HCT116 (cell line): ENCODE results near the gene RAB30. TPM values are rescaled to one million over a fixed set of nuclear protein-coding genes. Genes with fewer than 3 reads are reported as not detected.

Experiments used
- ATAC-seq: fragments of 200-7000 bp; cut with Tn5 transposase; 2 replicates; pipeline ENCODE4 v1.9.1; 2020; ENCODE audit warnings: mild to moderate bottlenecking, moderate library complexity
- BruUV-seq: library from RNA; stranded (reverse); fragments of 400-500 nt; replicated peaks from 2 replicates; lab custom pipeline; 2021; lab: Mats Ljungman, UMichigan
- CTCF ChIA-PET: fragments of 300-600 bp; sonication (Branson Sonifier 250); formaldehyde crosslinking; loops from one replicate; lab custom pipeline; 2021; ENCODE audit warnings: antibody characterized with exemption; lab: Charles Lee
- POLR2A ChIA-PET: fragments of 300-600, 350-600 bp; sonication (Branson Sonifier 250); formaldehyde crosslinking; loops from one replicate; lab custom pipeline; 2021; ENCODE audit warnings: antibody characterized with exemption; lab: Charles Lee
- RAD21 ChIA-PET, 2 experiments: fragments of 300-600 bp; sonication (Branson Sonifier 250); formaldehyde crosslinking; loops; one replicate each; lab custom pipeline; 2023; ENCODE audit warnings: low total read pairs in 2 of 2; ENCODE audit not compliant: uncharacterized antibody in 2 of 2, unreplicated experiment in 2 of 2, low non-redundant PET in 1 of 2; lab: Charles Lee
- DNase-seq: peaks from one replicate; pipeline ENCODE4 v3.0.0-alpha.2; 2010; ENCODE audit warnings: low read depth, low spot score
- H2AFZ ChIP-seq: fragments of 200-600 bp; shearing (Covaris generic), sonication (generic); 2 replicates; pipeline ENCODE4 v1.6.1; 2017; ENCODE audit warnings: low read depth, mixed run types, mixed read lengths, antibody characterized with exemption, low read length; ENCODE audit not compliant: poor library complexity, severe bottlenecking
- H3K27ac ChIP-seq: 2 replicates; pipeline ENCODE4 v1.5.1; 2012; ENCODE audit warnings: low read depth, low read length
- H3K27me3 ChIP-seq: fragments of 200-600 bp; sonication (generic); 2 replicates; pipeline ENCODE4 v1.6.1; 2016; ENCODE audit warnings: mixed run types, low read length, mixed read lengths; ENCODE audit not compliant: insufficient read depth
- H3K36me3 ChIP-seq, 2 experiments: fragments of 200-500 bp in 1 of 2; fragments of 200-600 bp in 1 of 2; sonication (Bioruptor generic) in 1 of 2; sonication (generic) in 1 of 2; 2 replicates each; pipeline versions ENCODE4 v1.5.1 to v1.6.1; 2014 to 2016; ENCODE audit warnings: low read length in 2 of 2, inconsistent platforms in 1 of 2, mixed read lengths in 1 of 2, mixed run types in 1 of 2; ENCODE audit not compliant: insufficient read depth in 2 of 2, control insufficient read depth in 1 of 2
- H3K4me1 ChIP-seq, 2 experiments: fragments of 200-600 bp in 1 of 2; sonication (generic) in 1 of 2; 2 replicates each; pipeline versions ENCODE4 v1.5.1 to v1.6.1; 2012 to 2017; ENCODE audit warnings: low read length in 2 of 2, inconsistent platforms in 1 of 2, mild to moderate bottlenecking in 1 of 2, mixed read lengths in 1 of 2, mixed run types in 1 of 2, moderate library complexity in 1 of 2; ENCODE audit not compliant: insufficient read depth in 2 of 2, control insufficient read depth in 1 of 2
- H3K4me2 ChIP-seq: fragments of 200-600 bp; sonication (generic); 2 replicates; pipeline ENCODE4 v1.6.1; 2017; ENCODE audit warnings: mixed run types, low read length, mixed read lengths
- H3K4me3 ChIP-seq, 2 experiments: fragments of 200-600 bp in 1 of 2; sonication (generic) in 1 of 2; replicated peaks in 1 of 2; 2 replicates each; pipeline ENCODE4 v1.5.1; 2011 to 2016; ENCODE audit warnings: low read length in 2 of 2, control low read depth in 1 of 2, low read depth in 1 of 2, mild to moderate bottlenecking in 1 of 2, mixed read lengths in 1 of 2, mixed run types in 1 of 2
- H3K79me2 ChIP-seq: fragments of 200-600 bp; sonication (generic); 2 replicates; pipeline ENCODE4 v1.6.1; 2017; ENCODE audit warnings: mild to moderate bottlenecking, mixed run types, low read length, moderate library complexity, mixed read lengths; ENCODE audit not compliant: insufficient read depth
- H3K9ac ChIP-seq: fragments of 200-600 bp; sonication (generic); 2 replicates; pipeline ENCODE4 v1.6.1; 2016; ENCODE audit warnings: low read length, mixed read lengths
- H3K9me2 ChIP-seq: fragments of 200-600 bp; sonication (generic), shearing (Covaris generic); 2 replicates; pipeline ENCODE4 v1.6.1; 2017; ENCODE audit warnings: mixed run types, mild to moderate bottlenecking, moderate library complexity; ENCODE audit not compliant: insufficient read depth
- H3K9me3 ChIP-seq, 2 experiments: fragments of 200-500 bp in 1 of 2; fragments of 200-600 bp in 1 of 2; sonication (Bioruptor generic) in 1 of 2; sonication (generic) in 1 of 2; 2 replicates each; pipeline ENCODE4 v1.6.1; 2014 to 2017; ENCODE audit warnings: low read length in 2 of 2, mixed read lengths in 2 of 2, inconsistent platforms in 1 of 2, low read depth in 1 of 2, mild to moderate bottlenecking in 1 of 2, mixed run types in 1 of 2, moderate library complexity in 1 of 2; ENCODE audit not compliant: control insufficient read depth in 1 of 2, insufficient read depth in 1 of 2
- H4K20me1 ChIP-seq: fragments of 200-600 bp; sonication (generic), shearing (Covaris generic); 2 replicates; pipeline ENCODE4 v1.6.1; 2017; ENCODE audit warnings: mixed run types, mild to moderate bottlenecking, moderate library complexity; ENCODE audit not compliant: insufficient read depth
- CBX3 ChIP-seq: IDR thresholded peaks from 2 replicates; pipeline ENCODE4 v1.6.1; 2012; ENCODE audit warnings: low read depth
- CTCF ChIP-seq, 3 experiments: fragments of 200-600 bp in 1 of 3; sonication (generic) in 1 of 3; IDR thresholded peaks in 2 of 3; conservative IDR thresholded peaks in 1 of 3; 2 replicates each; pipeline ENCODE4 v1.5.1; 2012 to 2017; ENCODE audit warnings: low read depth in 2 of 3, low read length in 2 of 3, antibody characterized with exemption in 1 of 3, borderline replicate concordance in 1 of 3, control low read depth in 1 of 3, mild to moderate bottlenecking in 1 of 3, mixed read lengths in 1 of 3, mixed run types in 1 of 3, moderate library complexity in 1 of 3; ENCODE audit not compliant: insufficient read depth in 1 of 3
- FOSL1 ChIP-seq: IDR thresholded peaks from 2 replicates; pipeline ENCODE4 v1.6.1; 2012; ENCODE audit warnings: low read depth
- RAD21 ChIP-seq: IDR thresholded peaks from 2 replicates; pipeline ENCODE4 v1.6.1; 2012; ENCODE audit warnings: low read depth, mild to moderate bottlenecking
- SRF ChIP-seq: IDR thresholded peaks from 2 replicates; pipeline ENCODE4 v1.6.1; 2012; ENCODE audit warnings: low read depth
- ZNF274 ChIP-seq: fragments of 200-500 bp; sonication (Bioruptor generic); IDR thresholded peaks from 2 replicates; pipeline ENCODE4 v1.6.1; 2014; ENCODE audit warnings: mild to moderate bottlenecking, low read depth, low read length, inconsistent platforms
- intact Hi-C: fragments of 100-400 bp; cut with micrococcal nuclease; formaldehyde crosslinking; loops from 2 replicates; pipeline ENCODE4 v1.10.0; 2022
- total RNA-seq: library from RNA; stranded (reverse); gene quantifications from one replicate; pipeline ENCODE4 v1.2.1, GENCODE V29; 2021; ENCODE audit not compliant: unreplicated experiment
- TF ChIP-seq, protein P1 (sequence below): IDR thresholded peaks from 2 replicates; pipeline ENCODE4 v1.6.1; 2011; ENCODE audit warnings: mild to moderate bottlenecking, low read length, moderate library complexity; ENCODE audit not compliant: insufficient replicate concordance; ENCODE audit errors: extremely low read depth

Gene RAB30
- total RNA-seq, 1 experiment from 2014 or later = 5.7 TPM

- ChIA-PET RAD21 (no interaction called here), POLR2A (no interaction called here)
- H3K27me3 ChIP-seq = no peaks in the 10 kb centered on the region
- no peak for DNase-seq
- H3K4me2 ChIP-seq = no peak overlapping the region
- no TSS peak for BruUV-seq
- H3K9me2 ChIP-seq = no peaks in the 10 kb centered on the region
- intact Hi-C loops = no loop called here
- no peak overlapping the region for H3K4me3 ChIP-seq
- TF ChIP-seq ZNF274 (no peak), SRF (no peak), CBX3 (no peak), FOSL1 (no peak), RAD21 (no peak), CTCF (IDR thresholded peaks at IDR 0.05 in 2 of 3, conservative IDR thresholded peaks at IDR 0.05 in 1 of 3; ENCODE audit: borderline replicate concordance in 1 of 3, insufficient read depth in 1 of 3, low read depth in 2 of 3, low read length in 2 of 3) (no peak)
- TF ChIP-seq, protein P1, sequence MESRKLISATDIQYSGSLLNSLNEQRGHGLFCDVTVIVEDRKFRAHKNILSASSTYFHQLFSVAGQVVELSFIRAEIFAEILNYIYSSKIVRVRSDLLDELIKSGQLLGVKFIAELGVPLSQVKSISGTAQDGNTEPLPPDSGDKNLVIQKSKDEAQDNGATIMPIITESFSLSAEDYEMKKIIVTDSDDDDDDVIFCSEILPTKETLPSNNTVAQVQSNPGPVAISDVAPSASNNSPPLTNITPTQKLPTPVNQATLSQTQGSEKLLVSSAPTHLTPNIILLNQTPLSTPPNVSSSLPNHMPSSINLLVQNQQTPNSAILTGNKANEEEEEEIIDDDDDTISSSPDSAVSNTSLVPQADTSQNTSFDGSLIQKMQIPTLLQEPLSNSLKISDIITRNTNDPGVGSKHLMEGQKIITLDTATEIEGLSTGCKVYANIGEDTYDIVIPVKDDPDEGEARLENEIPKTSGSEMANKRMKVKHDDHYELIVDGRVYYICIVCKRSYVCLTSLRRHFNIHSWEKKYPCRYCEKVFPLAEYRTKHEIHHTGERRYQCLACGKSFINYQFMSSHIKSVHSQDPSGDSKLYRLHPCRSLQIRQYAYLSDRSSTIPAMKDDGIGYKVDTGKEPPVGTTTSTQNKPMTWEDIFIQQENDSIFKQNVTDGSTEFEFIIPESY = no peak
- TF ChIP-seq, all 23 proteins: peak for 0
- Histone ChIP-seq H4K20me1 (no peaks in the 10 kb centered on the region), H2AFZ (no peak overlapping the region), H3K9ac (no peak overlapping the region), H3K79me2 (no peaks in the 10 kb centered on the region), H3K36me3 (peaks cover 3 to 15% of the 10 kb centered on the region in 2 experiments; a peak in 3 of 4 replicates), H3K27ac (no peak overlapping the region), H3K4me1 (no peaks in the 10 kb centered on the region), H3K9me3 (no peaks in the 10 kb centered on the region)
- CTCF ChIA-PET = no interaction called here
- no peak for ATAC-seq
Observed at GRCh38 chr11:82937554-82937953, 134.1 kb downstream of the RAB30 start.
